Epithelial cell of prostate (primary cell): ENCODE measurements around the gene PLEKHA6.

Source experiments
- DNase-seq: peaks from one replicate; pipeline ENCODE4 v3.0.0-alpha.2; 2011; ENCODE audit warnings: low read depth, low spot score
- H3K27ac ChIP-seq: fragments of 450-650 bp; 2 replicates; pipeline ENCODE4 v1.5.1; 2017; ENCODE audit warnings: mild to moderate bottlenecking

Gene PLEKHA6

GRCh38 chr1:204289280-204289679, 70.4 kb downstream of the PLEKHA6 start:
- no peak overlapping the region for H3K27ac ChIP-seq
- no peak for DNase-seq

- peak overlapping the region; percentile 61 for H3K27ac ChIP-seq
- DNase-seq = peak; percentile 77
Measured at GRCh38 chr1:204288021-204288588, 71.6 kb downstream of the PLEKHA6 start.

DNA sequence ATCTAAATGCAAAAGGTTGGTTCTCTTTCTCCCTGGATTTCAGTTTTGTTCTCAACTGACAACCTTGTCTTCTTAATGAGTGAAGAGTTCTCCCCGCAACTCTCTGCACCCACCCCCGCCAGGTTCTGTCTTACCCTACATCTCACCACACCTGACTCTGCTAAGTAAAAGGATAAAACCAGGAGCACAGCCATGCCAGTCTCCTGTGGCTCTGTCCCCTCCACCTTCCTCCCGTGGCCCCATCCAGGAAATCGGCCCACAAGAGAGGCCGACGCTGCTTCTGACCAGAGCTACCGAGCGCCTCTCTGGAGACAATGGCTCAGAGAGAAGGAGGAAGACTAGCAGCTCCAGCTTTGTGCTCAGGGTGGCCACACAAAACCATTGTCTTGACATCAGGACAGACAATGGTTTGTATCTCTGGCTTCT, 72.2 kb downstream of the PLEKHA6 start:
- peak overlapping the region; percentile 61 for H3K27ac ChIP-seq
- DNase-seq = no peak

- peak; percentile 26 for DNase-seq
- H3K27ac ChIP-seq = peak overlapping the region; percentile 61
Measured at GRCh38 chr1:204286831-204287421, 72.8 kb downstream of the PLEKHA6 start.

DNA sequence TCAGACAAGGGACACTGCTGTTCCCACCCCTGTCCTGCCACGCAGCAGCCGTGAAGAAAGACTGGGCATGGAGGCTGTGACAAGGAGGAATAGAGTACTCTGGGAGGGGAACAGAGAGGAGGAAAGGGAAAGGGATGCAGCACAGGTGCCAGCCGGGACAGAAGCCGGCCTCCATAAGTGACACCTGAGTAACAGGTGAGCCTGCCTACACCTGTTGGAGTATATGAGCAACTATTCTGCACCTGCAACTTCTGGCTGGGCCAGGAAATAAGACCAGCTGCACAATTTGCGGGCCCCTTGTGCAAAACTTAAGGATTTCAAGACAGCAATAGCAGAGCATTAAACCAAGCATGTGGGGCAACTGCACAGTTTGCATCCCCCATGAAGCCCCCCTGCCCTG, 73.4 kb downstream of the PLEKHA6 start:
- H3K27ac ChIP-seq = no peak overlapping the region
- no peak for DNase-seq

DNA sequence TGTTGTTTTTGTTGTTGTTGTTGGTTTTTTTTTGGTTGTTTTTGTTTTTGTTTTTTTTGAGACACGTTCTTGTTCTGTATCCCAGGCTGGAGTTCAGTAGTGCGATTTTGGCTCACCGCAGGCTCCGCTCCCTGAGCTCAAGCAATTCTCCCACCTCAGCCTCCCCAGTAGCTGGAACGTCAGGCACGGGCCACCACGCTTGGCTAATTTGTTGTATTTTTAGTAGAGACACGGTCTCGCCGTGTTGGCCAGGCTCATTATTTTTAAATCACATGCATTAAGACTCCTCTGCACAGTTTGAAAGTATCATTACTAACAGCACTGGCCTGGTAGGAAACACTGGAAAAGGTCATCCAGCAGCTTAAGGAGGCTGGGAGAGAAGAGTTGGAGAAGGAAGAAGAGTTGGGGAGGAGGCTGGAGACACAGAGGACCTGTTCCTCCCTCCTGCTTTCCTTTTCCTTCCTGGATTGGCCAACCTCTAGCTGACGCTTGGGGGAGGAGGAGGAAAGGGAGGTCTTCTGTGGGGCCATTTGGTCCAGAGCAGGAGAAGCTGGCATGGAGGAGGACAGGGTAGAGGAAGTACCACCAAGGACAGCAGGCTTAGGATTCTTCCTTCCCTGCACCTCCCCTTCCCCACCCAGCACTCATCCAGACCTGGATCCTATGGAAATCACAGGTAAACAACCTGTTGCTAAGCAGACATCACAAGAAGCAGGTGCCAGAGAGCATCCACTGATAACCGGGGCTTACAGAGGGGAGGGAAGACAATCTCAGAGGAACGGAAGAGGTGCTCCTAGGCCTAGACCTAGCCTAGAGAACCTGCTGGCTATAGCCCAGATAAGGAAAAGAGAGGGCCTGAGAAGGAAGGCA, 74.1 kb downstream of the PLEKHA6 start:
- no peak for DNase-seq

GRCh38 chr1:204284929-204285328, 74.8 kb downstream of the PLEKHA6 start:
- no peak for DNase-seq
- no peak overlapping the region for H3K27ac ChIP-seq

More for the DNA sequence above, 74.1 kb downstream of the PLEKHA6 start:
- H3K27ac ChIP-seq = no peak overlapping the region

DNA sequence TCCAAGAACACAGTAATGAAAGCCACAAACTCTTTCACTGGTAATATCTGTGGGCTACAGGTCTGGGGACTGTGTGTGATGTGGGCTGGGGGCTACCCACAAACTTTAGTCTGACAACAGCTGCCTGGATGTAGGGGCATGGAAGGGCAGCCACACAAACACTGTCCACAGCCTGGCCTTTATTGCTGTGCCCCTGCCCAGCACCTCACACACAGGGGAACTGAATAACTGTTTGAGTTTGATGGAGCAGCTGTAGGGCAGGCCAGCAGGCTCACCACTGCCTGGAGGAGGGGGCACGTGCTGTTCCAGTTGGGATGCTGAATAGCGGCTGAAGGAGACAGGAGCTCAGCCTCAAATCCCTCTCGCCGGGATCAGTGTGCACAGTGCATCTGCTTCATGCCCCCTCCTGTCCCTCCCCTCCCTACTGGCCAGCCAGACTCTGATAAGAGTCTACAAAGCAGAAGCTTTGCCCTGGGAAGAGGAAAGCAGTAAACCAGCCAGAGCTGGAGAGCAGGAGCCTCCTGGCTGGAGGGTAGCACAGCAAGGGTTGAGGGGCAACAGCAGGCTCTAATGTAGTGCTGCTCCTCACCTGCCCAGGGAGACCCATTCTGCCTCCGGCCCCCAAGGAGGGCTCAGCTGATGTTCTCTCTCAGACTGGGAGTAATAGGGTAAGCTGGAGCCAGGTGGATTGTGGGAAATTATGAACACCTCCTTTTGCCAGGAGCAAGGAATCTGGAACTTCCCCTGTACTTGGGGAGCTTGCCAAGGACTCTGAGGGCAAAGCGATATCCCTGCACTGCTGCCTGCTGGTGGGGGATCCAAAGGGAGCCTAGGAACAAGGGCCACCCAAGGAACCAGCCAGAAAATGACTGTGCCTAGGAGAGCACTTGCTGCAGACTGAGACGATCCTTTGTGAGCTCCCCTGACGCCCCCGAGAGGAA, 75.7 kb downstream of the PLEKHA6 start:
- no peak for DNase-seq
- H3K27ac ChIP-seq = no peak overlapping the region

DNA sequence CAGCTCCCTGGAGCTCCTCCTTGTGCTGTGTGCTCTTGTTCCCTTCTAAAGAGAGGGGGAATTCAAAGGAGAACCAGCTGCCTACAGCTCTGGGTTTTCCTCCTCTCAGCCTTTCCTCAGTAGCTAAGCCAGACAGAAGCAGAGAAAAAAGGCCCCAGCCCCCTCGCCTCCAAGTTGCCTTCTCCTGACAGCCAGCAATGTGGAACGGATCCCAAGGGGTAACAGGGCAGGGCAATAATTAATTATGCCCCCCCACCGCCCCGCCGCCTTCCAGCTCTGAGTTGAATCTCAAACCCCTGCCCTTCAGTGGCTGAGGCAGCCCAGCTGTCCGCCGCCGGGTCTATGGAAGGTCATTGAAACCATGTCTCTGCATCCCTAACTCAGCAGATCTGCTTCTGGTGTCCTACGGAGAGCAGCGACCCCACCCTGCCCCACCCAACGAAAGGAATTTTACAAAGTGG, 76.9 kb downstream of the PLEKHA6 start:
- DNase-seq = no peak
- no peak overlapping the region for H3K27ac ChIP-seq

DNA sequence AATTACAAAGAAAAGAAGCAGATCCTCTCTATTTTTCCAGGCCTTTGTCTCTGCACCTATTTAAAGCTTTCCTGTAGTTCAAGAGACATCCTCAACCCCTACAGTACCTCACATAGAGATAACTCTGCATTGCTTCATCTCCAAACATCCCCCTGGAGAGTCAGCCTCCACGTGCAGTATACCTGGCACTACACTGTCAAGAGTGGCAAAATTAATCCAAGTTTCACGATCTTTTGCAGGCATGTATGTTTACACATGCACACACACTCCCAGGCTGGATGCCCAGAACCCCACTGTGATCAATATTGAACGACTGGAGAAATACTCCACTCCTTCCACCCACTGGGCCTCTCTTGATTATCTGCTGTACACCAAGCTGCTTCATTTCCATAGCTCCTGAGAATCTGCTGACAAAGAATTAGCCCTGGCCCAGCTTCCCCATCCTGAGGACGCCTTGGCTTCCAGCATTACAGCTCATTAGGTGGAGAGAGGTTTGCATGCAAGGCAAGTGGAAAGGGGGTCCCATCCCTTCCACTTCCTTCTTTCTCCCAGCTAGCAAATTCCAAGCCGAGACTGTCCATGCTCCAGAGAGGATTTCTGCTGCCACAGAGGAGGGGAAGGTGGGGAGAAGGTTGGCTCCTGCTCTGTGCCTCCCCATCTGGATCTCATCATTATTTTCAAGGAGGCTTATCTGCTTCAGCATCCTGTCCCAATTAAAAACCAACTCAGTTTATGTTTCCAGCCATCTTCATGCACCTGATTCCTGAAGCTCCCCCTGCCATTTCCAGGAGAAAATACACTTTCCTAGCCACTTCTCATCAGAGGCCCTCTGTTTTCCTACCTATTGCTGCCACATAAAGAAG, 79.4 kb downstream of the PLEKHA6 start:
- DNase-seq = no peak
- no peak overlapping the region for H3K27ac ChIP-seq

GRCh38 chr1:204278958-204279357, 80.8 kb downstream of the PLEKHA6 start:
- no peak for DNase-seq
- no peak overlapping the region for H3K27ac ChIP-seq

DNA sequence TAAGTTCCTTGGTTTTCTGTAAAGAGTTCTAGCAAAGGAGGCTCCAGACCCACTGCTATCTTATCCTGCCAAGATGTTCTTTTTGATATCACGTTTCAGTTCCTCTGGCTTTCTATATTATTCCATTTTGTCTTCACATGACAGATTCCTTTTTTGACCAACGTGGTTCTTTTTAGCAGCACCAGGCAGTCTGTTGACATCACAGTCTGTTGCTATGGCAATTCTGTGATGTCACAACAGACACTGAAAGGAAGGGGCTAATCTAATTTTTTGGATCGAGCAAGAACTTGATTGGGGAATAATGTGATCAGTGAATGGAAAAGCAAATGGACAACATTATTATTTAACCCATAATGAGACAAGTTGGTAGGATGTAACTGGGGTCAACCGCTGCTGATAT, 81.5 kb downstream of the PLEKHA6 start:
- no peak overlapping the region for H3K27ac ChIP-seq
- no peak for DNase-seq

DNA sequence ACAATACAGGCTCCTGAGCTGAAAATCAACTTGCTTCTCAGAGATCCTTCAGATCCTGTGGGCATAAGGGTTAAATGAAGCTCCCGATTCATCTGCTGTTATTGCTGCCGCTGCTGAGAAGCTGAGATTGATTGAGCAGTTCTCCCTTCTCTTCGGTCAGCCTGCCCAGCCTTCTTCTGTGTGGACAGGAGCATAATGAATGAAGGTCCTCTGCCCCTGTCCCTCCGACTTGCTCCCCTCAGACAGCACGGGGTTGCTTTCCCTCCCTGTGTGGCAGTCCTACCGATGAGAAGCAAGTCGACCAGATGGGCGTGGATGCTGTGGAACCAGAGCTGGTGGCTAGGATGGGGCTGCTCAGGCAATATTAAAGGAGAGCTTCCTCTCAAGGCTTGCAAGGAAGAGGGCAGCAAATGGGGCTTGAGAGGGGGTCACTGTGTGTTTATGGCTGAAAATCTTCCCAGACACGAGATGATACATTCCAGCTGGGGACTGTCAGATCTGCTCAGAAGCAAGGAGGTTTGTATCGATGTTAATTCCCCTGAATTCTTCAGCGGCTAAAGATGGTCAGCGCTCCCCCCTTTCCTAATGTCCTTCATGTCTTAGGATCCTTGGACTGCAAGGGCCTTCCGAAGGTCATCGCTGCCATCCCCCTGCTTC, 82.0 kb downstream of the PLEKHA6 start:
- no peak for DNase-seq
- H3K27ac ChIP-seq = no peak overlapping the region

- DNase-seq = no peak
- no peak overlapping the region for H3K27ac ChIP-seq
Measured at GRCh38 chr1:204275695-204276370, 83.9 kb downstream of the PLEKHA6 start.

GRCh38 chr1:204274446-204274845, 85.3 kb downstream of the PLEKHA6 start:
- no peak overlapping the region for H3K27ac ChIP-seq
- DNase-seq = no peak

DNA sequence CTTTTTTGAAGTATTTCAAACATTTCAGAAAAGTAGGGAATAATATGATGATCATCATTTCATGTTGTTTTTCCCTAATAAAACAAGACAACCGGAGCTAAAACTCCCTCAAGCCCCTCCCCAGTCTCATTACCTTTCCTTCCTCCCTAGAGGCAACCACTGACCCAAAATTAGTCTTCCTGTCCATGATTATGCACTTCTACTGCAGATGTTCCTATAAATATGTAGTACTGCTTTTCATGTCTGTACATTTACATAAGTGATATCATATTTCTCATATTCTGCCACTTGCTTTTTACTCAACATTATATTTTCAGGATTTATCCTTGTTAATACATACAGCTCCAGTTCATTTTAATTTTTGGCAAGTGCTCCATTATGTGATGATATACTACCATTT, 87.2 kb downstream of the PLEKHA6 start:
- DNase-seq = no peak
- no peak overlapping the region for H3K27ac ChIP-seq

GRCh38 chr1:204271970-204272369, 87.8 kb downstream of the PLEKHA6 start:
- no peak overlapping the region for H3K27ac ChIP-seq
- DNase-seq = no peak

- H3K27ac ChIP-seq = no peak overlapping the region
- no peak for DNase-seq
Measured at GRCh38 chr1:204268101-204268500, 91.6 kb downstream of the PLEKHA6 start.
